ENCODE data around the gene SOHLH1. TPM values are rescaled to one million over a fixed set of nuclear protein-coding genes. Genes with fewer than 3 reads are reported as not detected.

SOHLH1 gene
- total and polyA plus RNA-seq, 10 donors: 0.07 to 0.10 TPM; not detected in 8

GRCh38 chr9:135693771-135694170 is 5.5 kb downstream of the SOHLH1 start:
- H3K36me3 ChIP-seq: no peaks in the 10 kb centered on the region
- intact Hi-C loops (cut with DNase I; ENCODE audit: low total_unique reads): no loop called here
- H3K27ac ChIP-seq: no peak overlapping the region
- no peaks in the 10 kb centered on the region for H3K4me1 ChIP-seq
- TF ChIP-seq POLR2A (IDR thresholded peaks at IDR 0.05) (no peak), CTCF (IDR thresholded peaks at IDR 0.05 in 8 of 11, conservative IDR thresholded peaks at IDR 0.05 in 3 of 11) (no peak), POLR2AphosphoS5 (IDR thresholded peaks at IDR 0.05) (no peak)
- no peak overlapping the region for H3K4me3 ChIP-seq
- no peak for DNase-seq
- H3K9me3 ChIP-seq: no peaks in the 10 kb centered on the region
- H3K27me3 ChIP-seq (replicated peaks in 1 of 7): peaks cover 0 to 54% (median 0%) of the 10 kb centered on the region in 7 donors
- 78 to 94% (median 89%) methylated on average over 3 to 11 of the region's 11 CpGs for WGBS, 5 donors

- TF ChIP-seq POLR2A (IDR thresholded peaks at IDR 0.05) (no peak), POLR2AphosphoS5 (IDR thresholded peaks at IDR 0.05) (no peak), CTCF (IDR thresholded peaks at IDR 0.05 in 8 of 11, conservative IDR thresholded peaks at IDR 0.05 in 3 of 11) (no peak)
- Histone ChIP-seq H3K4me1 (no peaks in the 10 kb centered on the region), H3K9me3 (no peaks in the 10 kb centered on the region), H3K27me3 (replicated peaks in 1 of 7) (peaks cover 0 to 54% (median 0%) of the 10 kb centered on the region in 7 donors), H3K27ac (no peak overlapping the region), H3K36me3 (no peaks in the 10 kb centered on the region), H3K4me3 (no peak overlapping the region)
- intact Hi-C loops (cut with DNase I; ENCODE audit: low total_unique reads): no loop called here
- no peak for DNase-seq
- WGBS, 5 donors: 79 to 84% (median 80%) methylated on average over 16 of the region's 16 CpGs
Observed at GRCh38 chr9:135693265-135693664, 6.0 kb downstream of the SOHLH1 start.

GRCh38 chr9:135692410-135692809 is 6.9 kb downstream of the SOHLH1 start:
- TF ChIP-seq CTCF (IDR thresholded peaks at IDR 0.05 in 8 of 11, conservative IDR thresholded peaks at IDR 0.05 in 3 of 11) (no peak), POLR2AphosphoS5 (IDR thresholded peaks at IDR 0.05) (no peak), POLR2A (IDR thresholded peaks at IDR 0.05) (no peak)
- no peak overlapping the region for H3K27ac ChIP-seq
- intact Hi-C loops (cut with DNase I; ENCODE audit: low total_unique reads): no loop called here
- H3K4me1 ChIP-seq: no peaks in the 10 kb centered on the region
- no peaks in the 10 kb centered on the region for H3K9me3 ChIP-seq
- H3K4me3 ChIP-seq: no peak overlapping the region
- no peaks in the 10 kb centered on the region for H3K36me3 ChIP-seq
- peaks cover 0 to 63% (median 0%) of the 10 kb centered on the region in 7 donors for H3K27me3 ChIP-seq (replicated peaks in 1 of 7)
- DNase-seq: no peak
- 78 to 84% (median 82%) methylated on average over 7 to 11 of the region's 11 CpGs; no CpG with 5 or more reads in 1 of the 5 donors for WGBS, 5 donors

GRCh38 chr9:135690836-135691570 is 8.3 kb downstream of the SOHLH1 start:
- Histone ChIP-seq H3K4me3 (no peak overlapping the region), H3K9me3 (no peaks in the 10 kb centered on the region), H3K4me1 (no peaks in the 10 kb centered on the region), H3K27ac (no peak overlapping the region), H3K36me3 (no peaks in the 10 kb centered on the region), H3K27me3 (replicated peaks in 1 of 7) (peaks cover 0 to 73% (median 0%) of the 10 kb centered on the region in 7 donors)
- intact Hi-C loops (cut with DNase I; ENCODE audit: low total_unique reads): no loop called here
- TF ChIP-seq CTCF (IDR thresholded peaks at IDR 0.05 in 8 of 11, conservative IDR thresholded peaks at IDR 0.05 in 3 of 11): no peak
- no peak for TF ChIP-seq POLR2A (IDR thresholded peaks at IDR 0.05)
- no peak for TF ChIP-seq POLR2AphosphoS5 (IDR thresholded peaks at IDR 0.05)
- 76 to 95% (median 91%) methylated on average over 9 to 19 of the region's 19 CpGs for WGBS, 5 donors
- no peak for DNase-seq

Data from spleen (tissue), 11 donors.